ENCODE data around the gene MRS2. TPM values are rescaled to one million over a fixed set of nuclear protein-coding genes. Genes with fewer than 3 reads are reported as not detected.

Gene MRS2
- total and polyA plus RNA-seq, 9 of the 15 experiments (the other 6 are each of a cell fraction or from before 2014, with no cell fraction given), result 14.6 to 57.9 (median 48.1) TPM

- TF ChIP-seq ZNF12 (CRISPR knock-in tag; IDR thresholded peaks at IDR 0.05), result no peak
- no peak for TF ChIP-seq MEF2A (IDR thresholded peaks at IDR 0.05; ENCODE audit: control insufficient read depth, low read depth, low read length)
- TF ChIP-seq ZNF507 (tag; conservative IDR thresholded peaks at IDR 0.05), result no peak
Observed at GRCh38 chr6:24454452-24454851, 51.7 kb downstream of the MRS2 start (continued).

- ChIA-PET POLR2A (interaction anchor here (1.2 kb wide), 1 partner anchor 9 kb away, joined by 3 read pairs; no protein-coding TSS in a partner anchor), CTCF (ENCODE audit: low intra/inter-chr PET ratio) (no interaction called here)
- Histone ChIP-seq H3K9me3 (replicated peaks; ENCODE audit: control insufficient read depth, insufficient read depth, low read depth, low read length) (no peaks in the 10 kb centered on the region), H3K27me3 (ENCODE audit: control insufficient read depth in 2 of 2, insufficient read depth in 2 of 2, low read length in 2 of 2) (peaks cover 0 to 8% of the 10 kb centered on the region in 2 experiments; a peak in 1 of 5 replicates), H3K27ac (ENCODE audit: extremely low read depth, low read depth, low read length) (no peak overlapping the region), H3K4me2 (ENCODE audit: insufficient read depth, low read length) (no peak overlapping the region), H3K9me1 (ENCODE audit: control insufficient read depth, insufficient read depth, low read length) (no peaks in the 10 kb centered on the region), H3K4me3 (no peak overlapping the region), H4K20me1 (replicated peaks; ENCODE audit: control insufficient read depth, insufficient read depth, low read length) (no peaks in the 10 kb centered on the region), H3K9ac (ENCODE audit: insufficient read depth in 1 of 2, low read depth in 2 of 2, low read length in 2 of 2) (no peak overlapping the region), H3K79me2 (ENCODE audit: control insufficient read depth, insufficient read depth, low read length) (no peaks in the 10 kb centered on the region), H3K36me3 (ENCODE audit: control insufficient read depth, insufficient read depth, low read length) (no peaks in the 10 kb centered on the region), H2AFZ (ENCODE audit: low read depth, low read length) (no peak overlapping the region), H3K4me1 (replicated peaks in 1 of 2; ENCODE audit: control insufficient read depth in 2 of 2, insufficient read depth in 2 of 2, low read length in 2 of 2) (peaks cover 0 to 6% of the 10 kb centered on the region in 2 experiments; a peak in 2 of 5 replicates)
- ATAC-seq (no peak), DNase-seq (ENCODE audit: extremely low read depth in 1 of 4, low spot score in 3 of 4) (no peak), FAIRE-seq (no peak)
- 32% methylated on average over 4 of the region's 4 CpGs for WGBS (ENCODE audit: insufficient coverage, low coverage, missing lambda C conversion rate)
- TF ChIP-seq ZNF318 (IDR thresholded peaks at IDR 0.05; ENCODE audit: borderline replicate concordance in 1 of 2, low read depth in 1 of 2) (no peak), SETDB1 (IDR thresholded peaks at IDR 0.05; ENCODE audit: low read length) (no peak), ZNF785 (CRISPR knock-in tag; IDR thresholded peaks at IDR 0.05) (no peak), SNAPC5 (CRISPR knock-in tag; IDR thresholded peaks at IDR 0.05) (no peak), JUN (IDR thresholded peaks at IDR 0.05; ENCODE audit: borderline replicate concordance, low read depth, low read length) (no peak), JUN (CRISPR knock-in tag; IDR thresholded peaks at IDR 0.05; ENCODE audit: borderline replicate concordance) (no peak), TGIF2 (CRISPR knock-in tag; IDR thresholded peaks at IDR 0.05) (no peak), POLR2A (conservative IDR thresholded peaks at IDR 0.05) (no peak), CBX2 (IDR thresholded peaks at IDR 0.05; ENCODE audit: insufficient read depth, low read length, poor library complexity, severe bottlenecking) (no peak)
- intact Hi-C loops (cut with micrococcal nuclease) (no loop called here), in situ Hi-C loops (cut with MboI) (no loop called here)
- no TSS peak for BruUV-seq (replicated peaks)
Observed at GRCh38 chr6:24455061-24455460, 52.3 kb downstream of the MRS2 start.

Data from K562 (cell line).